SK-N-SH treated with all-trans-retinoic acid at 6 μM for 48 hours (cell line): ENCODE data around the gene SDR9C7.
"Not testable (repeated sequence)": the region's sequence is repeated elsewhere in the genome, so short reads cannot be mapped to it uniquely, and the experiment has no call there.

ENCODE experiments used
- ATAC-seq: fragments of 200-7000 bp; cut with Tn5 transposase; 3 replicates; pipeline ENCODE4 v1.9.1; 2020; ENCODE audit warnings: mild to moderate bottlenecking, moderate library complexity
- BACH2 ChIP-seq: fragments of 250-450 bp; sonication (Bioruptor Pico); IDR thresholded peaks from 2 replicates; pipeline ENCODE4 v1.9.0; 2021; ENCODE audit warnings: mild to moderate bottlenecking, borderline replicate concordance
- CREB5 ChIP-seq: fragments of 250-450 bp; sonication (Bioruptor Pico); IDR thresholded peaks from 2 replicates; pipeline ENCODE4 v1.5.1; 2020; ENCODE audit warnings: low read depth, mild to moderate bottlenecking, moderate library complexity
- CSRNP3 ChIP-seq: fragments of 250-450 bp; sonication (Bioruptor Pico); IDR thresholded peaks from 2 replicates; pipeline ENCODE4 v1.5.1; 2021; ENCODE audit warnings: mild to moderate bottlenecking, moderate library complexity
- ESRRG ChIP-seq: fragments of 250-450 bp; sonication (Bioruptor Pico); IDR thresholded peaks from 2 replicates; pipeline ENCODE4 v1.6.1; 2021; ENCODE audit warnings: mild to moderate bottlenecking
- GLIS3 ChIP-seq: fragments of 250-450 bp; sonication (Bioruptor Pico); IDR thresholded peaks from 2 replicates; pipeline ENCODE4 v1.5.0; 2020; ENCODE audit warnings: mild to moderate bottlenecking, moderate library complexity
- ISL1 ChIP-seq: fragments of 250-450 bp; sonication (Bioruptor Pico); IDR thresholded peaks from 2 replicates; pipeline ENCODE4 v2.1.2; 2022; ENCODE audit warnings: mild to moderate bottlenecking, moderate library complexity
- OSR1 ChIP-seq: fragments of 250-450 bp; sonication (Bioruptor Pico); IDR thresholded peaks from 2 replicates; pipeline ENCODE4 v1.8.0; 2022; ENCODE audit warnings: moderate library complexity, mild to moderate bottlenecking, inconsistent platforms
- PATZ1 ChIP-seq: fragments of 250-450 bp; sonication (Bioruptor Pico); IDR thresholded peaks from 2 replicates; pipeline ENCODE4 v1.8.0; 2020; ENCODE audit warnings: mild to moderate bottlenecking, moderate library complexity, borderline replicate concordance
- POU6F1 ChIP-seq: fragments of 250-450 bp; sonication (Bioruptor Pico); IDR thresholded peaks from 2 replicates; pipeline ENCODE4 v1.8.0; 2021; ENCODE audit warnings: low read depth, mild to moderate bottlenecking, moderate library complexity, borderline replicate concordance
- PPARA ChIP-seq: fragments of 250-450 bp; sonication (Bioruptor Pico); IDR thresholded peaks from 2 replicates; pipeline ENCODE4 v1.5.0; 2020; ENCODE audit warnings: mild to moderate bottlenecking, borderline replicate concordance
- RARB ChIP-seq: fragments of 250-450 bp; sonication (Bioruptor Pico); IDR thresholded peaks from 2 replicates; pipeline ENCODE4 v1.8.0; 2021; ENCODE audit warnings: mild to moderate bottlenecking, moderate library complexity
- SNAI2 ChIP-seq: fragments of 250-450 bp; sonication (Bioruptor Pico); IDR thresholded peaks from 2 replicates; pipeline ENCODE4 v1.5.0; 2020; ENCODE audit warnings: mild to moderate bottlenecking, moderate library complexity
- TCF4 ChIP-seq: fragments of 250-450 bp; sonication (Bioruptor Pico); IDR thresholded peaks from 2 replicates; pipeline ENCODE4 v1.8.0; 2021; ENCODE audit warnings: mild to moderate bottlenecking, moderate library complexity, borderline replicate concordance
- TOX ChIP-seq: fragments of 250-450 bp; sonication (Bioruptor Pico); IDR thresholded peaks from 2 replicates; pipeline ENCODE4 v1.8.0; 2021; ENCODE audit warnings: mild to moderate bottlenecking, moderate library complexity, borderline replicate concordance
- ZFP3 ChIP-seq: fragments of 250-450 bp; sonication (Bioruptor Pico); IDR thresholded peaks from 2 replicates; pipeline ENCODE4 v1.5.0; 2020; ENCODE audit warnings: mild to moderate bottlenecking, moderate library complexity
- ZFP30 ChIP-seq: fragments of 450-650 bp; formaldehyde crosslinking; IDR thresholded peaks from 2 replicates; pipeline ENCODE4 v1.5.0; 2022; ENCODE audit warnings: mild to moderate bottlenecking, moderate library complexity
- ZNF70 ChIP-seq: fragments of 450-650 bp; formaldehyde crosslinking; IDR thresholded peaks from 2 replicates; pipeline ENCODE4 v1.5.0; 2020; ENCODE audit warnings: mild to moderate bottlenecking, moderate library complexity

Gene SDR9C7

GRCh38 chr12:56903374-56903773, 30.8 kb downstream of the SDR9C7 start:
- no peak for ATAC-seq
- no peak for TF ChIP-seq ISL1 (CRISPR knock-in tag)
- no peak for TF ChIP-seq RARB
- no peak for TF ChIP-seq POU6F1 (CRISPR knock-in tag)
- no peak for TF ChIP-seq CSRNP3 (CRISPR knock-in tag)
- no peak for TF ChIP-seq SNAI2
- TF ChIP-seq BACH2 (CRISPR knock-in tag): no peak
- TF ChIP-seq ZNF70 (CRISPR knock-in tag): no peak
- TF ChIP-seq PPARA (CRISPR knock-in tag): no peak
- no peak for TF ChIP-seq PATZ1 (CRISPR knock-in tag)
- no peak for TF ChIP-seq OSR1 (CRISPR knock-in tag)
- TF ChIP-seq ESRRG: no peak
- no peak for TF ChIP-seq CREB5 (CRISPR knock-in tag)
- no peak for TF ChIP-seq TOX
- TF ChIP-seq GLIS3 (CRISPR knock-in tag): no peak
- no peak for TF ChIP-seq ZFP3
- no peak for TF ChIP-seq ZFP30 (CRISPR knock-in tag)
- TF ChIP-seq, all 23 proteins: peak for 0

GRCh38 chr12:56901313-56901712, 32.9 kb downstream of the SDR9C7 start:
- ATAC-seq: not testable (repeated sequence)

- TF ChIP-seq PATZ1 (CRISPR knock-in tag) (no peak), ISL1 (CRISPR knock-in tag) (no peak), SNAI2 (no peak), TOX (no peak)
- TF ChIP-seq, all 23 proteins: peak for 0
- no peak for ATAC-seq
Observed at GRCh38 chr12:56900583-56900982, 33.6 kb downstream of the SDR9C7 start.

- TF ChIP-seq PATZ1 (CRISPR knock-in tag): no peak
- TF ChIP-seq ISL1 (CRISPR knock-in tag): no peak
- no peak for TF ChIP-seq TCF4 (CRISPR knock-in tag)
- no peak for ATAC-seq
Observed at GRCh38 chr12:56898938-56899337, 35.3 kb downstream of the SDR9C7 start.
